ENCODE measurements around the gene FAM120B. TPM values are rescaled to one million over a fixed set of nuclear protein-coding genes. Genes with fewer than 3 reads are reported as not detected.
"Not testable (repeated sequence)": the region's sequence is repeated elsewhere in the genome, so short reads cannot be mapped to it uniquely, and the experiment has no call there.

The FAM120B gene
- total RNA-seq, 6 experiments from 2014 or later = 9.5 to 15.7 (median 13.1) TPM

DNA sequence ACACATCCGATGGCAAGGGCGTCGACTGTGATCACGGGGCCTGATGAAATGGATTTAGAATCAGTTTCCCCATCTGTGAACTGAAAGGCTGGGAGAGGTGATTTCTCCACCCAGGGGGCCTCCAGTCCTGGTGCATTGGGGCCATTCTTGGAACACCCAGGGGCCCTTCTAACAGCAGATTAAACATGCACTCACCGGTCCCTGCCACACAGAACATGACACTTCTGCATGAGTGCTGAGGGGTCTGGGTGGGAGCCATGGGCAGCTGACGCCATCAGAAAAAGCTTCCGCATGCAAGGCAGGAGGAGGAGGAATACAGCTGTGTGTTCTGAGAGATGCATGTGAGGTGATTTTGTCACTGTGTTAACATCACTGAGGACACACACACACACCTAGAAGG, 42.5 kb upstream of the FAM120B start:
- TF ChIP-seq CTCF (IDR thresholded peaks at IDR 0.05) = no peak
- TF ChIP-seq POLR2A (IDR thresholded peaks at IDR 0.05) = no peak
- WGBS (ENCODE audit: insufficient coverage, low coverage, low lambda C conversion rate, missing lambda C conversion rate) = no CpG with 5 or more reads among the region's 7 CpGs
- H3K27ac ChIP-seq = no peak overlapping the region
- H3K36me3 ChIP-seq = no peaks in the 10 kb centered on the region
- H3K4me1 ChIP-seq = peaks cover 0 to 8% (median 1%) of the 10 kb centered on the region in 4 donors
- no peaks in the 10 kb centered on the region for H3K27me3 ChIP-seq
- intact Hi-C loops (cut with DNase I) = no loop called here
- no peaks in the 10 kb centered on the region for H3K9me3 ChIP-seq
- ATAC-seq (no peak), DNase-seq (peak in 1 of 3 donors; percentile 15)
- H3K4me3 ChIP-seq = no peak overlapping the region

DNA sequence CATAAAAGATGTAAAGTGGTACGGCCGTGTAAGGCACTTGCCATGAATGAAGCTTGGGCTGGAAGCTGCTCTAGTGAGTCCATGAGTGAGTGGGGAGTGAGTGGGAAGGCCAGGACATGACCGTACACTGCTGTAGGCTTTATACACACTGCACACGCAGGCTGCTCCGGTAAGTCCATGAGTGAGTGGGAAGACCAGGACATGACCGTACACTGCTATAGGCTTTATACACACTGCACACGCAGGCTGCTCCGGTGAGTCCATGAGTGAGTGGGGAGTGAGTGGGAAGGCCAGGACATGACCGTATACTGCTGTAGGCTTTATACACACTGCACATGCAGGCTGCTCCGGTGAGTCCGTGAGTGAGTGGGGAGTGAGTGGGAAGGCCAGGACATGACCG, 41.9 kb upstream of the FAM120B start:
- WGBS (ENCODE audit: insufficient coverage, low coverage, low lambda C conversion rate, missing lambda C conversion rate) = 69% methylated on average over 2 of the region's 12 CpGs
- DNase-seq = peak in 1 of 3 donors; percentile 11
- ATAC-seq; H3K9me3 ChIP-seq; H3K4me1 ChIP-seq; H3K27ac ChIP-seq; H3K36me3 ChIP-seq; H3K4me3 ChIP-seq; intact Hi-C loops (cut with DNase I); H3K27me3 ChIP-seq: not testable (repeated sequence)

DNA sequence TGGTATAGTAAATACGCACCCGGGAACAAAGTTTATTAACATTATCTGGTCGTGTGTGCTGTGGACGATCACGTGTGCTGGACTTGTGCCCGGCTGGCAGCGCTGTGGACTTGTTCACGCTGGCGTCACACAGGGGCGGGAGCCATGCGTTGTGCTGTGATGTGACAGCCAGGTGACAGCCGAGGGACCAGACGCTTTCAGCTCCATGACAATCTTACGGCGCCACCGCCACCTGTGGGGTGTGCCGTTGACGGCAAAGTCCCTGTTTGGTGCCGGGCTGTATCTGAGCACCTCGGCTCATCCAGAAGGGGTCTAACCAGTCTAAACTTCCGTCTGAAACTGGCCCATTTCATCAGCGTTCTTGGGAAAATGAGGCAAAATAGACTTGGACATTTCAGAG, 40.9 kb upstream of the FAM120B start:
- DNase-seq (peak; percentile 90 to 95 (median 94)), ATAC-seq (peak; percentile 94 to 97 (median 96))
- Histone ChIP-seq H3K27me3 (no peaks in the 10 kb centered on the region), H3K9me3 (no peaks in the 10 kb centered on the region), H3K36me3 (no peaks in the 10 kb centered on the region), H3K27ac (peak overlapping the region; percentile 14 to 63 (median 59)), H3K4me3 (no peak overlapping the region), H3K4me1 (peaks cover 0 to 8% (median 1%) of the 10 kb centered on the region in 4 donors)
- intact Hi-C loops (cut with DNase I) = no loop called here
- TF ChIP-seq POLR2A (IDR thresholded peaks at IDR 0.05) (no peak), CTCF (IDR thresholded peaks at IDR 0.05) (peak in 3 of 4 donors; percentile 4 to 35 (median 21))
- WGBS (ENCODE audit: insufficient coverage, low coverage, low lambda C conversion rate, missing lambda C conversion rate) = 33% methylated on average over 14 of the region's 22 CpGs

DNA sequence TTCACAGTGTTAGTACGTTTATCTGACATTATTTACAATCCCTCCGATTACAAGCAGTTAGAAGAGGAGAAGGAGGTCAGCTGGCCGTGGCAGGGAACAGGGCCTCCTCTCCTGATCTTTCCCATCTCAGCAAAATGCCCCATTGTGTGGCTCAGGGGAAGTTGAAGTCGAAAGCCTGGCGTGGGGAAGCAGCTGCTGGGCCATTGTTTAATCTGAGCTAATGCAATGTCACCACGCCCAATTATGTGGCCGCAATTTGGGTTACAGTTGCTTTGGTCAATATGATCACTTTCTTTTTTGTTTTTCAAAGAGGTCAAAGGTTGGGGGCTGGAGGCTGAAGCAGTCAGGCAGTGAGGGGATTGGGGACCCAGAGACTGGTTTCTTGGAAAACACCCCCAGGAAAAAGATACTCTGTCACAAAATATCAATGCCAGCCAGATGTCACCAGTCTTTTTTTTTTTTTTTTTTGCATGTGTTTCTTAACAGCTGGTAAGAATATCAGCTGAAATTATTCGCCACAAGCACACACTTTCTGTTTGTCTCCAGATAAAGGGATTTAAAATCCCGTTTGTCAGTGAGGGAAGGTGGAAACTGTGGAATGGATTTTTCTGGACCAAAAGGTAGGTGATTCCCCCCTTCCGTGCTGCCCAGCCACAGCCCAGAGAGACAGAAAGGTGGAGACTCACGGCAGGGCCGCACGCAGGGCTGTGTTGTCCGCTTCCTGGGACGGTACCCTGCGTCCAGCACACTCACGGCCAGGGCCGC, 40.3 kb upstream of the FAM120B start:
- intact Hi-C loops (cut with DNase I) = no loop called here
- no peaks in the 10 kb centered on the region for H3K9me3 ChIP-seq
- H3K36me3 ChIP-seq = no peaks in the 10 kb centered on the region
- DNase-seq (peak in 2 of 3 donors; percentile 49 to 52), ATAC-seq (peak; percentile 57 to 76 (median 69))
- no peaks in the 10 kb centered on the region for H3K27me3 ChIP-seq
- TF ChIP-seq CTCF (IDR thresholded peaks at IDR 0.05) = no peak
- TF ChIP-seq POLR2A (IDR thresholded peaks at IDR 0.05) = no peak
- WGBS (ENCODE audit: insufficient coverage, low coverage, low lambda C conversion rate, missing lambda C conversion rate) = 19% methylated on average over 10 of the region's 18 CpGs
- H3K4me1 ChIP-seq = peaks cover 0 to 8% (median 1%) of the 10 kb centered on the region in 4 donors
- H3K27ac ChIP-seq = peak overlapping the region; percentile 14 to 63 (median 59)
- no peak overlapping the region for H3K4me3 ChIP-seq

GRCh38 chr6:170267688-170268087, 38.9 kb upstream of the FAM120B start:
- Histone ChIP-seq H3K36me3 (no peaks in the 10 kb centered on the region), H3K4me1 (peaks cover 0 to 8% (median 1%) of the 10 kb centered on the region in 4 donors), H3K9me3 (no peaks in the 10 kb centered on the region), H3K27ac (no peak overlapping the region), H3K27me3 (no peaks in the 10 kb centered on the region), H3K4me3 (no peak overlapping the region)
- intact Hi-C loops (cut with DNase I) = no loop called here
- DNase-seq (peak in 1 of 3 donors; percentile 6), ATAC-seq (no peak)
- WGBS (ENCODE audit: insufficient coverage, low coverage, low lambda C conversion rate, missing lambda C conversion rate) = 83% methylated on average over 9 of the region's 14 CpGs
- TF ChIP-seq POLR2A (IDR thresholded peaks at IDR 0.05) (no peak), CTCF (IDR thresholded peaks at IDR 0.05) (no peak)
